ENCODE measurements around the gene CETN3. TPM values are rescaled to one million over a fixed set of nuclear protein-coding genes. Genes with fewer than 3 reads are reported as not detected.
A peak's percentile ranks its signal among the peaks of the same experiment; 100 is the strongest.

Gene CETN3
- total RNA-seq, 1 experiment from 2014 or later, result 42.2 TPM

DNA sequence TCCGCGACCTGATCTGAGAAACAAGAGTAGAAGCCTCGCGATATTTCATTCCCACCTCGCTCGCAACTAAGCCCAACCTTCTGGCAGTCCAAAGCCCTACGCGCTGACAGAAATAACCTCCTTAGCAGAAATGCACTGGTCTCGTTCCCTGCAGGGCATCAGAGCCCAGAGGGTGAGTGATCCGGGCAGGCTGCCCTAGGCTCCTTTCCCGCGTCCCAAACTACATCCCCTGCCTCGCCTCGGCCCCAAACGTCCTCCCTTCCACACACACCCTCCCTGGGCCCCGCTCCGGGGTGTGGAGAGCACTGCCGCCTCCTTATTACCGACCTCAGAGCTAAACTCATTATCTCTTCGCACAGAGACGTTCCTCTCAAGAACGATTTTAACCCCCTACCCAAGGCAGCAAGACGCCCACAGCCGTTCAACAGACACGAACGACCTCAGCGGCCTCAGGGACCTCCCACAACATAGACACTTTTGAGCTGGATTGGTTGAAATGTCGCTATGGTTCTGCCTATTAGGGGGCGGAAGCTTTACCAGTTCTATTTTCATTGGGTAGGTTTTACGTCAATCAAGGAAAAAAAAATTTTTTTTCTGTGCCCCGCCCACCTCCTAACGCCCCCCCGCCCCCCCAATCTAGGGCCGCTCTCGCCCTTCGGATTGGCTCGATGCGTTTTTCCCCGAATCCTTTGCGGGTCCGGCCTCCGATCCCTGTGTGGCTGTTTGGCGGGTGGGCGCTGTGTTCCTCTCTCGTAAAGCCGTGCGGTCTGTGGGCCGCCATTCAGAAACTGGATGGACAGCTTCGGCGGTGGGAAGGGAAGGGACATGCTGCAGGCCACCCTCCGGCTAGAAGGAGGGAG lies at the start of gene CETN3 (continued):
- TF ChIP-seq, protein P1, sequence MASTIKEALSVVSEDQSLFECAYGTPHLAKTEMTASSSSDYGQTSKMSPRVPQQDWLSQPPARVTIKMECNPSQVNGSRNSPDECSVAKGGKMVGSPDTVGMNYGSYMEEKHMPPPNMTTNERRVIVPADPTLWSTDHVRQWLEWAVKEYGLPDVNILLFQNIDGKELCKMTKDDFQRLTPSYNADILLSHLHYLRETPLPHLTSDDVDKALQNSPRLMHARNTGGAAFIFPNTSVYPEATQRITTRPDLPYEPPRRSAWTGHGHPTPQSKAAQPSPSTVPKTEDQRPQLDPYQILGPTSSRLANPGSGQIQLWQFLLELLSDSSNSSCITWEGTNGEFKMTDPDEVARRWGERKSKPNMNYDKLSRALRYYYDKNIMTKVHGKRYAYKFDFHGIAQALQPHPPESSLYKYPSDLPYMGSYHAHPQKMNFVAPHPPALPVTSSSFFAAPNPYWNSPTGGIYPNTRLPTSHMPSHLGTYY (CRISPR knock-in tag; IDR thresholded peaks at IDR 0.05), result no peak
- TF ChIP-seq, protein P2, sequence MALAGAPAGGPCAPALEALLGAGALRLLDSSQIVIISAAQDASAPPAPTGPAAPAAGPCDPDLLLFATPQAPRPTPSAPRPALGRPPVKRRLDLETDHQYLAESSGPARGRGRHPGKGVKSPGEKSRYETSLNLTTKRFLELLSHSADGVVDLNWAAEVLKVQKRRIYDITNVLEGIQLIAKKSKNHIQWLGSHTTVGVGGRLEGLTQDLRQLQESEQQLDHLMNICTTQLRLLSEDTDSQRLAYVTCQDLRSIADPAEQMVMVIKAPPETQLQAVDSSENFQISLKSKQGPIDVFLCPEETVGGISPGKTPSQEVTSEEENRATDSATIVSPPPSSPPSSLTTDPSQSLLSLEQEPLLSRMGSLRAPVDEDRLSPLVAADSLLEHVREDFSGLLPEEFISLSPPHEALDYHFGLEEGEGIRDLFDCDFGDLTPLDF (CRISPR knock-in tag; IDR thresholded peaks at IDR 0.05), result no peak
- TF ChIP-seq, protein P3, sequence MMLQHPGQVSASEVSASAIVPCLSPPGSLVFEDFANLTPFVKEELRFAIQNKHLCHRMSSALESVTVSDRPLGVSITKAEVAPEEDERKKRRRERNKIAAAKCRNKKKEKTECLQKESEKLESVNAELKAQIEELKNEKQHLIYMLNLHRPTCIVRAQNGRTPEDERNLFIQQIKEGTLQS (CRISPR knock-in tag; conservative IDR thresholded peaks at IDR 0.05), result no peak
- TF ChIP-seq SMAD4 (CRISPR knock-in tag; IDR thresholded peaks at IDR 0.05) (no peak), GABPB1 (CRISPR knock-in tag; IDR thresholded peaks at IDR 0.05) (peak; percentile 55; the same call in 1 of the 2 replicates), ZNF219 (CRISPR knock-in tag; IDR thresholded peaks at IDR 0.05; ENCODE audit: borderline replicate concordance) (0 out of 2 replicates have a peak, but pooled peaks have one; percentile 70), FOXK1 (CRISPR knock-in tag; IDR thresholded peaks at IDR 0.05) (peak; percentile 84), ZBTB21 (CRISPR knock-in tag; IDR thresholded peaks at IDR 0.05; ENCODE audit: borderline replicate concordance) (no peak), ELF4 (CRISPR knock-in tag; IDR thresholded peaks at IDR 0.05; ENCODE audit: low read depth) (no peak), RELA (CRISPR knock-in tag; IDR thresholded peaks at IDR 0.05; ENCODE audit: borderline replicate concordance) (no peak), ZNF263 (CRISPR knock-in tag; IDR thresholded peaks at IDR 0.05; ENCODE audit: low read depth) (no peak), PRRX2 (CRISPR knock-in tag; IDR thresholded peaks at IDR 0.05) (no peak), ZNF396 (CRISPR knock-in tag; IDR thresholded peaks at IDR 0.05; ENCODE audit: borderline replicate concordance) (no peak), NFE2L1 (CRISPR knock-in tag; IDR thresholded peaks at IDR 0.05) (peak; percentile 86), TP53 (CRISPR knock-in tag; IDR thresholded peaks at IDR 0.05) (peak; percentile 30; the same call in 1 of the 2 replicates)
- TF ChIP-seq, protein P4, sequence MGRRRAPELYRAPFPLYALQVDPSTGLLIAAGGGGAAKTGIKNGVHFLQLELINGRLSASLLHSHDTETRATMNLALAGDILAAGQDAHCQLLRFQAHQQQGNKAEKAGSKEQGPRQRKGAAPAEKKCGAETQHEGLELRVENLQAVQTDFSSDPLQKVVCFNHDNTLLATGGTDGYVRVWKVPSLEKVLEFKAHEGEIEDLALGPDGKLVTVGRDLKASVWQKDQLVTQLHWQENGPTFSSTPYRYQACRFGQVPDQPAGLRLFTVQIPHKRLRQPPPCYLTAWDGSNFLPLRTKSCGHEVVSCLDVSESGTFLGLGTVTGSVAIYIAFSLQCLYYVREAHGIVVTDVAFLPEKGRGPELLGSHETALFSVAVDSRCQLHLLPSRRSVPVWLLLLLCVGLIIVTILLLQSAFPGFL (CRISPR knock-in tag; IDR thresholded peaks at IDR 0.05; ENCODE audit: borderline replicate concordance), result no peak; the same call in 1 of the 2 replicates
- TF ChIP-seq, protein P5, sequence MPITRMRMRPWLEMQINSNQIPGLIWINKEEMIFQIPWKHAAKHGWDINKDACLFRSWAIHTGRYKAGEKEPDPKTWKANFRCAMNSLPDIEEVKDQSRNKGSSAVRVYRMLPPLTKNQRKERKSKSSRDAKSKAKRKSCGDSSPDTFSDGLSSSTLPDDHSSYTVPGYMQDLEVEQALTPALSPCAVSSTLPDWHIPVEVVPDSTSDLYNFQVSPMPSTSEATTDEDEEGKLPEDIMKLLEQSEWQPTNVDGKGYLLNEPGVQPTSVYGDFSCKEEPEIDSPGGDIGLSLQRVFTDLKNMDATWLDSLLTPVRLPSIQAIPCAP (CRISPR knock-in tag; IDR thresholded peaks at IDR 0.05), result no peak
- TF ChIP-seq, protein P6, sequence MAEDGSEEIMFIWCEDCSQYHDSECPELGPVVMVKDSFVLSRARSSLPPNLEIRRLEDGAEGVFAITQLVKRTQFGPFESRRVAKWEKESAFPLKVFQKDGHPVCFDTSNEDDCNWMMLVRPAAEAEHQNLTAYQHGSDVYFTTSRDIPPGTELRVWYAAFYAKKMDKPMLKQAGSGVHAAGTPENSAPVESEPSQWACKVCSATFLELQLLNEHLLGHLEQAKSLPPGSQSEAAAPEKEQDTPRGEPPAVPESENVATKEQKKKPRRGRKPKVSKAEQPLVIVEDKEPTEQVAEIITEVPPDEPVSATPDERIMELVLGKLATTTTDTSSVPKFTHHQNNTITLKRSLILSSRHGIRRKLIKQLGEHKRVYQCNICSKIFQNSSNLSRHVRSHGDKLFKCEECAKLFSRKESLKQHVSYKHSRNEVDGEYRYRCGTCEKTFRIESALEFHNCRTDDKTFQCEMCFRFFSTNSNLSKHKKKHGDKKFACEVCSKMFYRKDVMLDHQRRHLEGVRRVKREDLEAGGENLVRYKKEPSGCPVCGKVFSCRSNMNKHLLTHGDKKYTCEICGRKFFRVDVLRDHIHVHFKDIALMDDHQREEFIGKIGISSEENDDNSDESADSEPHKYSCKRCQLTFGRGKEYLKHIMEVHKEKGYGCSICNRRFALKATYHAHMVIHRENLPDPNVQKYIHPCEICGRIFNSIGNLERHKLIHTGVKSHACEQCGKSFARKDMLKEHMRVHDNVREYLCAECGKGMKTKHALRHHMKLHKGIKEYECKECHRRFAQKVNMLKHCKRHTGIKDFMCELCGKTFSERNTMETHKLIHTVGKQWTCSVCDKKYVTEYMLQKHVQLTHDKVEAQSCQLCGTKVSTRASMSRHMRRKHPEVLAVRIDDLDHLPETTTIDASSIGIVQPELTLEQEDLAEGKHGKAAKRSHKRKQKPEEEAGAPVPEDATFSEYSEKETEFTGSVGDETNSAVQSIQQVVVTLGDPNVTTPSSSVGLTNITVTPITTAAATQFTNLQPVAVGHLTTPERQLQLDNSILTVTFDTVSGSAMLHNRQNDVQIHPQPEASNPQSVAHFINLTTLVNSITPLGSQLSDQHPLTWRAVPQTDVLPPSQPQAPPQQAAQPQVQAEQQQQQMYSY (CRISPR knock-in tag; IDR thresholded peaks at IDR 0.05), result 0 out of 2 replicates have a peak, but pooled peaks have one; percentile 23
- TF ChIP-seq, protein P7, sequence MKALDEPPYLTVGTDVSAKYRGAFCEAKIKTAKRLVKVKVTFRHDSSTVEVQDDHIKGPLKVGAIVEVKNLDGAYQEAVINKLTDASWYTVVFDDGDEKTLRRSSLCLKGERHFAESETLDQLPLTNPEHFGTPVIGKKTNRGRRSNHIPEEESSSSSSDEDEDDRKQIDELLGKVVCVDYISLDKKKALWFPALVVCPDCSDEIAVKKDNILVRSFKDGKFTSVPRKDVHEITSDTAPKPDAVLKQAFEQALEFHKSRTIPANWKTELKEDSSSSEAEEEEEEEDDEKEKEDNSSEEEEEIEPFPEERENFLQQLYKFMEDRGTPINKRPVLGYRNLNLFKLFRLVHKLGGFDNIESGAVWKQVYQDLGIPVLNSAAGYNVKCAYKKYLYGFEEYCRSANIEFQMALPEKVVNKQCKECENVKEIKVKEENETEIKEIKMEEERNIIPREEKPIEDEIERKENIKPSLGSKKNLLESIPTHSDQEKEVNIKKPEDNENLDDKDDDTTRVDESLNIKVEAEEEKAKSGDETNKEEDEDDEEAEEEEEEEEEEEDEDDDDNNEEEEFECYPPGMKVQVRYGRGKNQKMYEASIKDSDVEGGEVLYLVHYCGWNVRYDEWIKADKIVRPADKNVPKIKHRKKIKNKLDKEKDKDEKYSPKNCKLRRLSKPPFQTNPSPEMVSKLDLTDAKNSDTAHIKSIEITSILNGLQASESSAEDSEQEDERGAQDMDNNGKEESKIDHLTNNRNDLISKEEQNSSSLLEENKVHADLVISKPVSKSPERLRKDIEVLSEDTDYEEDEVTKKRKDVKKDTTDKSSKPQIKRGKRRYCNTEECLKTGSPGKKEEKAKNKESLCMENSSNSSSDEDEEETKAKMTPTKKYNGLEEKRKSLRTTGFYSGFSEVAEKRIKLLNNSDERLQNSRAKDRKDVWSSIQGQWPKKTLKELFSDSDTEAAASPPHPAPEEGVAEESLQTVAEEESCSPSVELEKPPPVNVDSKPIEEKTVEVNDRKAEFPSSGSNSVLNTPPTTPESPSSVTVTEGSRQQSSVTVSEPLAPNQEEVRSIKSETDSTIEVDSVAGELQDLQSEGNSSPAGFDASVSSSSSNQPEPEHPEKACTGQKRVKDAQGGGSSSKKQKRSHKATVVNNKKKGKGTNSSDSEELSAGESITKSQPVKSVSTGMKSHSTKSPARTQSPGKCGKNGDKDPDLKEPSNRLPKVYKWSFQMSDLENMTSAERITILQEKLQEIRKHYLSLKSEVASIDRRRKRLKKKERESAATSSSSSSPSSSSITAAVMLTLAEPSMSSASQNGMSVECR (CRISPR knock-in tag; IDR thresholded peaks at IDR 0.05; ENCODE audit: borderline replicate concordance), result peak; percentile 86; the same call in 1 of the 2 replicates
- TF ChIP-seq, protein P8, sequence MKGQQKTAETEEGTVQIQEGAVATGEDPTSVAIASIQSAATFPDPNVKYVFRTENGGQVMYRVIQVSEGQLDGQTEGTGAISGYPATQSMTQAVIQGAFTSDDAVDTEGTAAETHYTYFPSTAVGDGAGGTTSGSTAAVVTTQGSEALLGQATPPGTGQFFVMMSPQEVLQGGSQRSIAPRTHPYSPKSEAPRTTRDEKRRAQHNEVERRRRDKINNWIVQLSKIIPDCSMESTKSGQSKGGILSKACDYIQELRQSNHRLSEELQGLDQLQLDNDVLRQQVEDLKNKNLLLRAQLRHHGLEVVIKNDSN (CRISPR knock-in tag; IDR thresholded peaks at IDR 0.05), result peak; percentile 58
- TF ChIP-seq, protein P9, sequence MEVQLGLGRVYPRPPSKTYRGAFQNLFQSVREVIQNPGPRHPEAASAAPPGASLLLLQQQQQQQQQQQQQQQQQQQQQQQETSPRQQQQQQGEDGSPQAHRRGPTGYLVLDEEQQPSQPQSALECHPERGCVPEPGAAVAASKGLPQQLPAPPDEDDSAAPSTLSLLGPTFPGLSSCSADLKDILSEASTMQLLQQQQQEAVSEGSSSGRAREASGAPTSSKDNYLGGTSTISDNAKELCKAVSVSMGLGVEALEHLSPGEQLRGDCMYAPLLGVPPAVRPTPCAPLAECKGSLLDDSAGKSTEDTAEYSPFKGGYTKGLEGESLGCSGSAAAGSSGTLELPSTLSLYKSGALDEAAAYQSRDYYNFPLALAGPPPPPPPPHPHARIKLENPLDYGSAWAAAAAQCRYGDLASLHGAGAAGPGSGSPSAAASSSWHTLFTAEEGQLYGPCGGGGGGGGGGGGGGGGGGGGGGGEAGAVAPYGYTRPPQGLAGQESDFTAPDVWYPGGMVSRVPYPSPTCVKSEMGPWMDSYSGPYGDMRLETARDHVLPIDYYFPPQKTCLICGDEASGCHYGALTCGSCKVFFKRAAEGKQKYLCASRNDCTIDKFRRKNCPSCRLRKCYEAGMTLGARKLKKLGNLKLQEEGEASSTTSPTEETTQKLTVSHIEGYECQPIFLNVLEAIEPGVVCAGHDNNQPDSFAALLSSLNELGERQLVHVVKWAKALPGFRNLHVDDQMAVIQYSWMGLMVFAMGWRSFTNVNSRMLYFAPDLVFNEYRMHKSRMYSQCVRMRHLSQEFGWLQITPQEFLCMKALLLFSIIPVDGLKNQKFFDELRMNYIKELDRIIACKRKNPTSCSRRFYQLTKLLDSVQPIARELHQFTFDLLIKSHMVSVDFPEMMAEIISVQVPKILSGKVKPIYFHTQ (CRISPR knock-in tag; IDR thresholded peaks at IDR 0.05), result no peak

All from WTC11 (cell line).